GM21825 (cell line): ENCODE data around the gene CCDC102B.
"Not testable (repeated sequence)": the region's sequence is repeated elsewhere in the genome, so short reads cannot be mapped to it uniquely, and the experiment has no call there.

Source experiments
- ATAC-seq: cut with Tn5 transposase; IDR thresholded peaks from one replicate; pipeline ENCODE4 v1.9.1; 2021; ENCODE audit warnings: mild to moderate bottlenecking, moderate library complexity; ENCODE audit not compliant: unreplicated experiment

Gene CCDC102B

DNA sequence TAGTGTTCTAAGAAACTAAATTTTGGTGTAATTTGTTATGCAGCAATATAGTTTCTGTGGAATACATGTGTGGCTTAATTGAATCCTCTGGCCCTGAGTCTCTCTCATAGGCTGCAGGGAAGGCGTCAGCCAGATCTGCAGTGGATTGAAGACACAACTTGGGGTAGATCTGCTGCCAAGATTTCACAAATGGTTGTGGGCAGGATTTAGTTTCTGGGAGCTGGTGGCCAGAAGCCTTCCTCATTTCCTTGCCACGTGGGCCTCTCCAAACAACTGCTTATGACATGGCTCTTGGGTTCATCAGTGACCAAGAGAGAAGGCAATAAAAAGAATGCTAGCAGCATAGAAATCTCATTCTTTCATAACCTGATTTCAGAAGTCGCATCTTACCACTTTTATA lies 28.2 kb downstream of the CCDC102B start:
- no peak for ATAC-seq

DNA sequence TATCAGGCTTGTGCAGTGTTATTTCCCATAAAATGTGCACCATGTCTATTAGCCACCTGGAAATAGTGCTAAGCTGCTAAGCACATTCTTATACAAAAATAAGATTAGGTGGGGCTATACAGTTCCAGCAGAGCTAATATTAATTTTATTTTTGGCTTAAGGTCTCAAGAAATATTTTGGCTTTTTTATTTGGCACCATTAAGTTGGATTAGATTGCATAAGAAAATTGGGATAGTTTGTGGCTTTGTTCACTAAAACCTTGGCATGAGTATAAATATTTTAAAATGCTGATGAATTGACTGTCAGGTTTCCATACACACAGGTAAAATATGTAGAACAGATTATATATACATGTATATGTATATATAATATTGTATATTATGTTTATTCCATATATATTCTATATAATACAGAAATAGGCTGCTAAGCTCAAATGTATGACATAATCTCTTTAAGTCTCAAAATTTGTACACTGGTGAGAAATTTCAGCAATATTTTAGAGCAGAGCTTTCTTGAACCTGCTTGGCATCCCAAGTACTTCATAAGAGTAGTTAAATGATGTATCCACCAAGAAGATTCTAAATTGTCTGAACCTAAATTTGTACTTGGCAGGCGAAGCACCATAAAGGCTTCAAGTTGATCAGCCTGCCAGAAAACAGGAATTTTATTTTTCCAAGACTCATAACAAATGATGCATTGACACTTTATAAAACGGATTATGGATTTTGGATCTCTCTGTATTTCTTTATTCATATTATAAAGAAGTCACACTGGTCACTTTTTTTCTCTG lies 32.6 kb downstream of the CCDC102B start:
- ATAC-seq = no peak

DNA sequence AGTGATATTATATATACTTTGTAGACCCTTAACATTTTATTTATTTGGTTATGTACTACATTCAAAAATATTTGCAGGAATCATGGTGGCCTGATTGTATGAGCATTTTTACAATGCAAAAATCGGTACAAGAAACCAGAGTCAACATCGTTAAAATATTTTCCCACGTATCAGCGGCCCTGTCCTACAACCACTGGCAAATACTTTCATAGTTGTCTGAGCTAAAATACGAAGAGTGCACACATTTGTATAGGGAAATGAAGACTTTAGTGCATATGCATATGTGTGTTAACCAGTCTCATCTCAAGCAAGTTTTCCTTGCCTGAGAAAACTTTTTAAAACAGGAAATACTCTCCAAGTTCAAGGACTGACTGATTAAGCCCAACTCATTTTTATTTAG lies 35.9 kb downstream of the CCDC102B start:
- ATAC-seq = no peak

DNA sequence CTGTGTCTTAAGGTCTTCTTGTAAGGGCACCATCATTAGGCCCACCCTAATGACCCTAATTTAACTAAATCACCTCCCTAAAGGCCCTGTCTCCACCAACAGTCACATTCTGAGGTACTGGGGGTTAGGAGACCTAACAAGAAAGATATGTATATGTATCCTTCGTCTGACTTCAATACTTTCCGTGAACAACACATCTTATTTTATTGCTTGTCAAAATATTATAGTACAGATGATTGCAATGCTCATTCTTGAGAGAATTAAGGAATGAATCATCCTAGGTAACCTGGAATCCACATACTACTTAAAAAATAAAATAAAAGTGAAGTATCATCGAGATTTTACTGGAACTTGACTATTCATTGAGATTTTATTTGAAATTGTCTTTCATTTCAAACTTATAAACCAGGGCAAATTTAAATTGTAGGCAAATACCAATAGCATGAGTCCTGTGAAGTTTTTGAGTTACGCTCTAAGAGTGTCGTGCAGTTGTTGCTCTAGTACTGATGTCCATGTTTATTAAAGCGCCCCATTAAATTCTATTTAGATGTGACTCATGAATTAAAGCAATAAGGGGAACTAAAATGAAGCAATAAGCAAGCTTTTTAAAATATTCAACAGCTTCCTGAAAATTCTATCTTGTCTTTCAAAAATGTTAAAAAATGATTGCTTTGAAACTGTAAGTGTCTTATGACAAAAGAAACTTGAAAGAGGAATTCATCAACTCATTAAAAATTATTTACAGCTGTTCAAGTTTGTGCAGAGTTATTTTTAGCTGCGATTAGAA lies 40.0 kb downstream of the CCDC102B start:
- ATAC-seq = no peak

DNA sequence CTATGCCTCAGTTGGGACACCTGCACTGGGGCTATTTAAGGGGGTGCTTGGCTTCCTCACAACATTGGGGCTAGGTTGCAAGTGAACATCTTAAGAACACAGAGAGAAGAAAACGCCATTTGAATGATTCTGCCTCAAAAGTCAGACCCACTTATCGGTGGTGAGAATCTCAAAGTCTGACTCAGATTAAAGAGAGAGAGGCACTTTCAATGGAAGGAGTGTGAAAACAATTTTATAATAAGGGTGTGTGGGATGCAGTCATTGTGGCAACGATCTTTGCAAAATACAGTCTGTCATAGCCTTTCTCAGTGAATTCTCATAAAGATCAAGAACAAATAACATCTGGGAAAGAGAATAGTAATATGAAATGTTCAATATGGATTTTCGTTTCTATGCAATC lies 41.8 kb downstream of the CCDC102B start:
- ATAC-seq = no peak

DNA sequence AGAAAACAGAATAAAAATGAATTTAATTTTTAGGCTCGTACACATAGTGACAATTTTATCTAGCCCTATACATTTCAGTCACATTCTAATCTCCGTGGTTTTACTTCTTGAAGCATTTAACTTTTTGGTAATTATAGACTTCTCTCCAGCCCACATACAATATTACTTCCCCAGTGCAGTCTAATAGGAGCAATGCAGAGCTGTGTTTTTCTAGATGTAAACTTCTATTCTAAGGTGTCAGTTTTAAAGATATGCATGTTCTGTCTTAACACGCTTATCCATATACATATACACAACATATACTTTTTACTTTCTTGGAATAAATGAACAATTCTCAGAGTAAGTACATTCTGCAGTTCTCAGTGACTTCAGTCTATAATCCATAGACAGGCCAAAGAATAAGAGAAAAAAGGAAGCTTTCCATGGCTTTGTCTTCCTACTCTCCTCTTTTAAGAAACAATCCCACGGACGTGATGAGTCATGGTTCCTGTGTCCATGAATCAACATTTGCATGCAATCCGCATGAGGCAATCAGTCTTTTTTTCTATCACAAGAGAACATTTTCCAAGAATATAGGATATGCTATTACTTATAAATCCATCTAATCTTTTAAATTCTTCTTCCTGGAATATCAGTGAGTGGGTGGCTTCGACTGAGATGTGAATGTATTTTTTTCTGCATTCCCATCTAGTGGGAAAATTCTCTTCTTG lies 42.8 kb downstream of the CCDC102B start:
- no peak for ATAC-seq

DNA sequence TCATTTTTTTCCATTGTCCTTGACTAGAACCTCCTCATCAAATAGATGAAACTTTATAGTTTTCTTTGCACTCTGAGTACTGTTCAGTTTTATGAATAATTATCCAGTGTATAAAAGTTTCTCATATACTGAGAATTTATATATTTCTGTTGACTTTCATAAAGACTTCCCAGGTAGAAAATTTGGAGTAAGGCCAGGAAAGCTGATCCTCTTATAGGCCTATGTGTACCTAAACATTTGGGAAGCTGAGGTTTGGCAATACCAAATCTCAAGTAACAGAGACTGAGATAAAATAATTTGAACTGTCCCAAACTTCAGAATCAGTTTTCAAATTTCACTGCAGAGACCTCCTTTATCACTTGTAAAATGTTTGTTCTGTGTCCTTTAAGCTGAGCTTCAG lies 43.4 kb downstream of the CCDC102B start:
- no peak for ATAC-seq

DNA sequence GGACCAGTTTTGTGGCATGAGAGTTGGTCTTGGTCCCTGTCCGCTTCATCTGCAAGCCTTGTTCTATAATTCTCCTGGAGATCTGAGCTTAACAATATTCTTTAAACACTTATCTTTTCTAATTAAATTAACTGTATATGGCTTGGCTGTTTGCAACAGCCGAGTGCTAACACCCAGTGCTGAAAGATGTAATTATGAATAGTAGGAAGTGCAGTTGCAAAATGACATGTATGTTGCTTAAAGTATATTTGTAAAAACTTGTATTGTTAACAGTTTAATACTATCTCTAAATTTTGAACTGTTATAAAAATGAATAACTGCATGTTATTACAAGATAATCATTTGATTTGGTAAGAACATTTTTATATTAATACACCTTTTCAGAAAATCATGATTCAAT lies 45.1 kb downstream of the CCDC102B start:
- ATAC-seq = no peak

DNA sequence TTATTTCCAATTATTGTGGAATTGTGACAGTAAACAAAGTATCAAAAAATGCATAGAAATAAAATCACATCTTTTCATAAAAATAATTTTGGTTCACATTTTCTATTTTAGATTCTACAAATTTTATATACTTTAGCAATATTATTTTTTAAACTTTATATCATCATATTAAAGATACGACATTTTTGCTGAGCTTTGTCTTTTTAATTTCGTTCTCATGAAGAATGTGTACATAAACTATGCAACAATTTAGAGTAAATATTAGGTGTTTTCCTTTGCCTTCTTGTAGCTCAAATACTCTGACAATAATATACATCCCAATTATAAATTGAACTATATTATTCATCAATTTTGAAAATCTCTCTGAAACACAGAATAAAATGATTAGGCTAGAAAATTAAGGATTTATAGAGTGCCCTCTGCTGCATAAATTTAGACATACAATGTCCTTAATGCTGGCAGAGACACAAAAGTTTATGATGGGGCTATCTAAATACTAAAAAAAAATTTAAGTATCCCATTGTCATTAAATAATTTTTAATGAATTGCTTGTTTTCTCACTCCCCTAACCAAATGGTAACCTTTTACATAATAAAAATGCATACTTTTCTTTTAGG lies 45.7 kb downstream of the CCDC102B start:
- ATAC-seq = no peak

DNA sequence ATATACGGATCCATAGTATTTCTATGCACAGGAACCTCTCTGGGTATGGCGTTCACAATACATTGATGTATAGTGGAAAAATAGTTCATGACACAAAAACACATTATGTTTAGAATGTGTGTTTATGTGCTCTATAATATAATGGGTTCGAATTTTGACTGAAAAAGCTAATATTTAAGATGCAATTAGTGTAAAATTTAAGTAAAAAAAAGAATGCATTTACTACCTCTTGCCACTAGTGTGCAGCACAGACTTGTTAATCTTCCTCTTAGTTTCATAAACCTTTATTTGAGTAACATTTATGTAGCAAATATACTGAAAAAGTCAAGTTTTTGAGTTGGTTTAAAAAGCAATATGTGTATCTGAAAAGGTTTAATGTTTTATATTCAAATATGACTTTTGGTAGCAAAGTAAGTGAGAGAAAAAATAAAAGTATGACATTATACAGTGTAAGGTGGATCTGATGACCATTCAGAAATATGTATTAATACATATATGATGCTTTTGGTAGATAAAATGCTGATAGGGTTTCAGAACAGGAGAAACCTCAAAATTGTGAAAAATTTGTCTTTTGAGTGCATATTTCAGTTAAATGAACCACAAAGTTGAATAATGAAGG lies 49.4 kb downstream of the CCDC102B start:
- no peak for ATAC-seq

DNA sequence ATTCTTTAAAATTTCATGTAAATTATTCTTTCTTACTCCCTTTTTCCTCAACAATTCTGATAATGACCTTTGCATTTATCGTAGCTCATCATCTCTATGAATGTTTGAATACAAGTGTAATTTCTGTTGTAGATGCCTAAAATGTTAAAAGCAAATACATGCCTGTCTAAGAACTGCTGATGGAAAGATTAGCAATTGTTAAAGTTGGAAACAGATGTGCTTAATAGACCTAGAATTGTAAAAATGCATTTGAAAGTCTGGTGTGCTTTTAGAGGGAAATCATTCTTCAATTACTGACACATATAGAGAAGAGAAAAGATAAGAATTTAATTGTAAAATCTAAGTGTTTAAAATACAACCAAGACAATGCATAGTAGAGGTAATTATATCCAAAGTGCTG lies 50.4 kb downstream of the CCDC102B start:
- ATAC-seq = no peak

DNA sequence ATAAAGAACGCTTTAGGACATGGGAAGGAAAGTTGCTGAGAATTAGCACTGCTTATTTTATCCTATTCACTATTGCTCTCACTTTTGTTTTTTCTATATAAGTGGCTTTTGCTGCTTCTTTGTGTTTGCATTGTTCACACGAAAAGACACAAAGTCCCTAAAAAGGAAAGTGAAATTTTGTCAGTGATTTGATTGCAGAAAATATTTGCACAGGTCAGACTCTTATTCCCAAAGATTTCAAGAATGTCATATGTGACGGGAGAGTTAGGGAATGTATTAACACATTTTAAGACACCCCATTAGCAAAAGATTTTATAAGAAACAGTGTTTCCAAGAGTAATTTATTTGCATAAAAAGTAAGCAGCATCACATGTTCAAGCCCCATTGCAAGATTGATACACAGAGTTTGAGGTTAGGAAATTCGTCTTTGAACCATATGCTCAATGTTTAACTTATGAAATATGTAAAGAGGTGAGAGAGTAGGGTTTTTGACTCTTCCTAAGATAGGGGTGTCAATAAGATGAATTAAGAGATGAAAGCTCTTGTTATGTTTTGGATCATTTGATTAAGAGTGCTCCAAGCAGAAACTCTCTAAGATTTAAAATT lies 57.0 kb downstream of the CCDC102B start:
- ATAC-seq = no peak

DNA sequence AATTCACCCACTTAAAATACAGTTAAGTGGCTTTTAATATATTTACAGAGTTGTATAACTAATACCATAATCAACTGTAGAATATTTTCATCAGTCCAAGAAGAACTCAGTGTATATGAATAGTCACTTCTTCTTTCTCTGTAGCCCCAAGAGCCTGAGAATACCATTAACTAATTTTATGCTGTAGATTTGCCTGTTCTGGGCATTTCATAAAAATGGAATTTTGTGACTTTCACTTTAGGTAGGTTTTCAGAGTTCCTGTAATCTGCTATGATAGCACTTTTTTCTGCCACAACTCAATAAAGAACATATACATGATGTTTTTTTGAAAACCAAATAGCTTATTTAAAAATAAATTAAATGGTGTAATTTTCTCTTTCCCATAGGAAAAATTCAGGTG lies 57.6 kb downstream of the CCDC102B start:
- ATAC-seq = no peak

DNA sequence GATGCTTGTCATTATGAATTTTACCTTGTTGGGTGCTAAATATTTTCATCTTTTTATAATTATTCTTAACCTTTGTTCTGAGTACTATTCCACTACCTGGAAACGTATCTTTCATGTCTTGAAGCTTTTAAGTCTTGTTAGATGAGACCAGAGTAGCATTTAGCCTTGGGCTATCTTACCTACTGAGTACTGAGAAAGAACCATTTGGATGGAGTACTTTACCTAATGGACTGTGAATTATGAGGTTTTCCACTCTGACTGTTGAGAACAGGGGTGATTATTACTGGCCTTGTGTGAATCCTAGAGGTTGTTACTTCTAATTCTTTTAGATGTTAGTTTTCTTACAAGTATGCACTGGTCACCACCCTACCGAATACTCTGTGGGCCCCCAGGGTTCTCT lies 63.5 kb downstream of the CCDC102B start:
- no peak for ATAC-seq

DNA sequence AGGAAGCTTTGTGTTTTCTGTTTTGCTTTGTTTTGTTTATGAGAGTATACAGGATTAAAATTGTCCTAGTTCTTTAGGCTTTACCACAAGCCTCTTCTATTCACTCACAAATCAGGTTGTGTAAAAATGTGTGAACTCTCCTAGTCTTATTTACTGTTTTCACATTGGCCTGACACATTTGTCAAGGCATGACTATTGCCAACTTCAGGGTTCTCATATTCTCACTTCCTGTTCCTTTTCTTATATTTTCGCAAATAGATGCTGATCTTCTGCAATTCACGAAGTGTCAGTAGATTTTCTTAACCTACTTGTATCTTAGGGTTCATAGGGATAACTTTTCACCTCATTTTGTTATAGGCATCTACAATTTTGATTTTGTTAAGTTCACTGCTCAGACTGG lies 67.1 kb downstream of the CCDC102B start:
- ATAC-seq = no peak

DNA sequence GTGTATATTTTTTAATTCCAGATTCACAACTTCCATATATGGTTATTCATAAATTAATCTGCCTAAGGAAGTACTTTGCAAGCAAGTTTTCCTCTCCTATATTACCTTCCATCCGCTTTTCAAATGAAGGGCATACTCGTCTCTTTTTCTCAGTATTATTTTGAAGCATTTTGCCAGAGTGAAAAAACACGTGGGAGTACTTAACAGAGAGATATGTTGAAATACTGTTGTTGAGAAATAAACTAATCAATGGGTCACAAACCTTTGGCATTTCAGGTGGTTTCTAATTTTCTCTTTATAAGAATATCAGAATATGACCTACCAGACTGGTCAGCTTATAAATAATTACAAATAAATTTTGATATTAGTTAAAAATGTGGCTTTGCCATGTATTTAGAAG lies 67.6 kb downstream of the CCDC102B start:
- ATAC-seq = no peak

DNA sequence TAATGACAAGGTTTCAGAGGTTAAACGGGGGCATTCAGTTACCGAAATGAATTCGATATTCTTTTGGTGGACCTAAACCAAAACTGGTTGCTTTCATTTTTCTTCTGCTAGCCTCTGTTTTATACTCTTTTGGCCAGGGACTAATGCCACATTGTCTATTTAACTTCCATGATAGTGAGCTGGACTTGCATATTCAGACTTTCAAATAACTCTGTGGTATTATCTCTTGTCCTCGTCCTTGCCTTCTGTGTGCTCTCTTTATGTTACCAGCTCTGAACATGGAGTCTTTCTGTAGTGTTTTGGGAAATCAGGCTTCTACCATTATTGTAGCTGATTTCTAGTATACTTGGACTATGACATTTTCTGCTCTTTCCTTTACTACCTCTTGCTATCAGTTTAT lies 75.1 kb downstream of the CCDC102B start:
- no peak for ATAC-seq

DNA sequence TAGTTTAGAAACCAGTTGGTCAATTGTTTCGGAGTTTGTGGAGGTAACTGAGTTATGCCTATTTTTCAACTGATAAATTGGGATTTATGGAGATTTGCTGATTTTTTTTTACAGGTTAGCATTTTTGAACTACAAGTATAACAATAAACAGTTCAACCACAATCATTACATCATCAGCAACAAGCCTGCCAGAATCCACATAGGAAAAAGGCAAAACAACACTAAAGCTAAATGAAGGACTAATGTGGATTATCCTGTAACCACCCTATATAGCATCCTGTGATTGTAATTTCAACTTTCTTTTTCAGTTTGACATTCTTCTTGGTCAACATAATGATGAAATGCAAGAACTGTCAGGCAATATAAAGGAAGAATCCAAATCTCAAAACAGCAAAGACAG lies 76.5 kb downstream of the CCDC102B start:
- no peak for ATAC-seq

DNA sequence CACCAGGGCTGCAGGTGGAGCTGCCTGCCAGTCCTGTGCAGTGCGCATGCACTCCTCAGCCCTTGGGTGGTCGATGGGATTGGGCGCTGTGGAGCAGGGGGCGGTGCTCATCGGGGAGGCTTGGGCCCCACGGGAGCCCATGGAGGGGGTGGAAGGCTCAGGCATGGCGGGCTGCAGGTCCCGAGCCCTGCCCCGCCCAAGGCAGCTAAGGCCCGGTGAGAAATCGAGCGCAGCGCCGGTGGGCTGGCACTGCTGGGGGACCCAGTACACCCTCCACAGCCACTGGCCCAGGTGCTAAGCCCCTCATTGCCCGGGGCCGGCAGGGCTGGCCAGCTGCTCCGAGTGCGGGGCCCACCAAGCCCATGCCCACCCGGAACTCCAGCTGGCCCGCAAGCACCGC lies 82.1 kb downstream of the CCDC102B start:
- not testable (repeated sequence) for ATAC-seq

DNA sequence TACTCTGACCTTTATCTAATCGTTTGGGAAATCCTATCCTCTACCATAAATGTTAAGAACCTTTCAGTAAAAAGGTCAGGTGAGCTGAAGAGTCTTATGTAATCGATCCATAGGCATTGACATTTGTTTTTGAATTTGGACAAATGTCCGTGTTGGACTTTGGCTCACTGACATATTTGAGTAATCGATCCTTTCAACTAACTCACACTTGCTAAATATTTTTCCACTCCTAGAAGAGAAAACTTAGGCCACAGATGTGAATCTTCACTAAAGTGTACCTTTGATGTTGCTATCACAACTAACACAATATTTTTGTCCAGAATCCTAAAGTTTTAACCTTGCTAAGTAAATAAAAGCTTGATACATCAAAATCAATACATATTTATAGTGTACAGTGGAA lies 89.5 kb downstream of the CCDC102B start:
- ATAC-seq = no peak

DNA sequence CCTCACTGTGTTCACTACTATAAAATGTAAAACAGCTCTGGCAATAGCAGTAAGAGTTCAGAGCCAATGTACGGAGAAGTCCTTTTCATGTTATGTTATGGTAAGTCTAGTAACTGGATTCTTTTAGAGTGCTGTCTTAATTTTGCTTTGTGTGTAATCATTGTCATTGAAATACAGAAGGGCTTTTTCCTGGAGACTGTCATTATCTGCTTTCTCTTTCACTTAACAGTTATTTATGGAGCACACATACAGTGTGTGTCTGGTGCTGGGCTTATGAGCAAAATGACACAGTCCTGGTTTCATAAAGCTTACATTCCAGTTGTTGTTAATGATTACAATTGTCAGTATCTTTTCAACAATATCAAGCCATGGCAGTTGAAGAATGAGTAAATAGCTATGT lies 95.5 kb downstream of the CCDC102B start:
- no peak for ATAC-seq
